ENCODE measurements around the gene GRK4. TPM values are rescaled to one million over a fixed set of nuclear protein-coding genes. Genes with fewer than 3 reads are reported as not detected.
"Not testable (repeated sequence)": the region's sequence is repeated elsewhere in the genome, so short reads cannot be mapped to it uniquely, and the experiment has no call there.

Gene GRK4
- total RNA-seq, 6 donors from 2014 or later: 3.3 to 10.4 (median 4.7) TPM

GRCh38 chr4:2943364-2944090, 19.8 kb upstream of the GRK4 start:
- Histone ChIP-seq H3K36me3 (peaks cover 32 to 98% (median 81%) of the 10 kb centered on the region in 4 donors), H3K27ac (no peak overlapping the region), H3K4me3 (no peak overlapping the region), H3K4me1 (peaks cover 0 to 3% (median 0%) of the 10 kb centered on the region in 4 donors), H3K9me3 (no peaks in the 10 kb centered on the region), H3K27me3 (no peaks in the 10 kb centered on the region)
- ATAC-seq (ENCODE audit: low FRiP score in 2 of 2): no peak
- WGBS, 2 donors: 95 to 96% methylated on average over 19 to 20 of the region's 20 CpGs
- TF ChIP-seq POLR2AphosphoS5 (IDR thresholded peaks at IDR 0.05) (no peak), CTCF (IDR thresholded peaks at IDR 0.05) (no peak), POLR2A (IDR thresholded peaks at IDR 0.05) (no peak), EP300 (IDR thresholded peaks at IDR 0.05) (no peak)
- DNase-seq: no peak

GRCh38 chr4:2944091-2944482, 19.3 kb upstream of the GRK4 start:
- peaks cover 29 to 98% (median 79%) of the 10 kb centered on the region in 4 donors for H3K36me3 ChIP-seq
- H3K9me3 ChIP-seq: no peaks in the 10 kb centered on the region
- WGBS, 2 donors: 87 to 90% methylated on average over 11 of the region's 11 CpGs
- peaks cover 0 to 3% (median 0%) of the 10 kb centered on the region in 4 donors for H3K4me1 ChIP-seq
- DNase-seq (no peak), ATAC-seq (ENCODE audit: low FRiP score in 2 of 2) (no peak)
- H3K27me3 ChIP-seq: no peaks in the 10 kb centered on the region
- TF ChIP-seq CTCF (IDR thresholded peaks at IDR 0.05): no peak
- H3K27ac ChIP-seq: no peak overlapping the region
- no peak overlapping the region for H3K4me3 ChIP-seq

- peaks cover 26 to 98% (median 79%) of the 10 kb centered on the region in 4 donors for H3K36me3 ChIP-seq
- WGBS, 2 donors: 87 to 90% methylated on average over 30 of the region's 30 CpGs
- ATAC-seq (ENCODE audit: low FRiP score in 2 of 2): no peak
Observed at GRCh38 chr4:2944586-2945526, 18.5 kb upstream of the GRK4 start.

GRCh38 chr4:2945619-2946604, 17.5 kb upstream of the GRK4 start:
- not testable (repeated sequence) for H3K27me3 ChIP-seq; DNase-seq; ATAC-seq (ENCODE audit: low FRiP score in 2 of 2); H3K4me1 ChIP-seq; H3K4me3 ChIP-seq; H3K9me3 ChIP-seq; H3K27ac ChIP-seq
- peaks cover 26 to 98% (median 79%) of the 10 kb centered on the region in 4 donors for H3K36me3 ChIP-seq
- 92 to 95% methylated on average over 23 to 27 of the region's 30 CpGs for WGBS, 2 donors

More at GRCh38 chr4:2944586-2945526, 18.5 kb upstream of the GRK4 start:
- DNase-seq: no peak
- no peak overlapping the region for H3K4me3 ChIP-seq
- H3K9me3 ChIP-seq: no peaks in the 10 kb centered on the region
- TF ChIP-seq CTCF (IDR thresholded peaks at IDR 0.05) (no peak), EP300 (IDR thresholded peaks at IDR 0.05) (no peak), POLR2AphosphoS5 (IDR thresholded peaks at IDR 0.05) (no peak)
- H3K4me1 ChIP-seq: peaks cover 0 to 3% (median 0%) of the 10 kb centered on the region in 4 donors
- H3K27me3 ChIP-seq: no peaks in the 10 kb centered on the region
- no peak overlapping the region for H3K27ac ChIP-seq

Measured in upper lobe of left lung (tissue), 6 donors.